GM19397 (cell line): ENCODE data around the gene FLT3.
"Not testable (repeated sequence)": the region's sequence is repeated elsewhere in the genome, so short reads cannot be mapped to it uniquely, and the experiment has no call there.

Source experiments
- ATAC-seq: cut with Tn5 transposase; IDR thresholded peaks from one replicate; pipeline ENCODE4 v1.9.1; 2021; ENCODE audit warnings: mild to moderate bottlenecking, moderate library complexity; ENCODE audit not compliant: unreplicated experiment

The FLT3 gene

DNA sequence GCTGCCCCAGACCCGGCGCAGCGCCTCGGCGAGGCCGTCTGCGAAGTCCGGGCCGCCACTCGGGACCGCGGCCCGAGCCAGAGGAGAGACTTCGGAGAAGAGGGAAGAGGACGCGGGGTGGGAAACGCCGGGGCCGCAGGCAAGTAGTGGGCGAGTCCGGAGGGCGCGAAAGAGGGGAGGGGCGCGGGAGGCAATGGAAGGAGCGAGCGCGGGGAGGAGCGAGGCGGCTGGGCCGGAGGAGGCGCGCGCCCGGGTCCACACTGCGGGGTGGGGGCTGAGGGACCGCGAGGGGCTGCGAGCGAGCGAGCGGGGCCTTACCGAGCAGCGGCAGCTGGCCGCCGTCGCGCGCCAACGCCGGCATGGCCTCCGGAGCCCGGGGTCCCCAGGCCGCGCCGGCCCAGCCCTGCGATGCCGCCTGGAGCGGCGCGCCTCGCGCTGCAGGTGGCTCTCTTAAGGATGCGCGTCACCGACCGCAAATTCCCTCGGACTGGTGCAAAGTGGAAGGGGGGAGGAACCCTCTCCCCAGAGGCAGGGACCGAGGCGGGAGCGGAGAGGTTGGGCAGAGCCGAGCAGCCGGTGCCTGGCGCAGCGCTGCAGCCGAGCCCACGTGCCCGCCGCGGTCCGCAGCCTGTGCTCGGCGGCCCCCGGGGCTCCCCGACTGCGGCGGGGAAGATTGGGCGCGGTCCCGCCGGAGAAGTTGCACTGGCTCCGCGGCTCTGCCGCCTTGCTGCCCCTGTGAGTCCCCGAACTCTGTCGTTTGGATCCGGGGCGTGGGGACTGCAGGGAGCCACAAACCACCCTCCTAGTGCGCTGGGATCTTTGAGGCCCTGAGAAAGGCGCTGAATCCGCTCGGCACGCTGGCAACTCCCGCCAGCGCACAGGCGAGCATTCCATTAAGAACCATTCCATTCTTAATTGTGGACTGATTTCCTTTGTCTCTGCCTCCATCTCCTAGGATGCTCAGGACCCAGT lies at the start of gene FLT3:
Gene FLT3, minus strand, starts transcription at position 427 of the 972 bp plus-strand sequence. Its CDS starts 66 bp downstream, at position 361.
- peak; percentile 75 for ATAC-seq

DNA sequence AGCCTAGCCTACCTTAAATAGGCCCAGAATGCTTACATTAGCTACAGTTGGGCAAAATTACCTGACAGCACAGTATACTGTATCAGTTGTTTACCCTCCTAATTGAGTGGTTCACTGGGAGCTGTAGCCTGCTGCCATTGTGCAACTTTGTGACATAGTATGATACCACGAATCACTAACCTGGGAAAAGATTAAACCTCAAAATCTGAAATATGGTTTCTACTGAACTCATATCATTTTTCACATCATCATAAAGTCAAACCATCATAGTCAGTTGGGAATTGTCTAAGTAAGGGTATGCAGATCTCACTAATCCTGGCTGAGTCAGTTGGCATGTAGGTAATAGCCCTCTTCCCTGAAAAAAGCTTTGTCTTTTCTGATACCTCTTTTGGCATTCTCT lies 47.1 kb upstream of the FLT3 start:
- no peak for ATAC-seq

DNA sequence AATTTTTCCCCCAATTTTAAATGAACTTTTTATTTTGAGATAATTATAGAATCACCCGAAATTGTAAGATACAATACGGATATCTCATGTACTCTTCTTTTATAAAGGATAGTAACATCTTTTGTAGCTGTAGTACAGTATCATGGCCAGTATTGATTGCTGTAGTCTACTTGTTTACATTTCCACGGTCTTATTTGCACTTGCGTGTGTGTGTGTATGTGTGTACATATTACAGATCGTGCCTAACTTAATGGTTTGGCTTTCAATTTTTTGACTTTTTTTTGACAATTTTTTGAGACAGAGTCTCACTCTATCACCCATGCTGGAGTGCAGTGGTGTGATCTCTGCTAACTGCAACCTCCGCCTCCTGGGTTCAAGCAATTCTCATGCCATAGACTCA lies 44.7 kb upstream of the FLT3 start:
- ATAC-seq: no peak

GRCh38 chr13:28141542-28141941 lies 41.2 kb upstream of the FLT3 start:
- ATAC-seq: not testable (repeated sequence)

- ATAC-seq: no peak
These were observed 40.2 kb upstream of the FLT3 start for GRCh38 chr13:28140433-28141125.

GRCh38 chr13:28138756-28139470 lies 38.5 kb upstream of the FLT3 start:
- peak; percentile 51 for ATAC-seq

- ATAC-seq: peak; percentile 61
These were observed 37.8 kb upstream of the FLT3 start, which contains the start of gene PAN3 for GRCh38 chr13:28138012-28138755. TSS of gene PAN3 (plus strand) at chr13:28138545. CDS start at chr13:28138658, 113 bp downstream.

DNA sequence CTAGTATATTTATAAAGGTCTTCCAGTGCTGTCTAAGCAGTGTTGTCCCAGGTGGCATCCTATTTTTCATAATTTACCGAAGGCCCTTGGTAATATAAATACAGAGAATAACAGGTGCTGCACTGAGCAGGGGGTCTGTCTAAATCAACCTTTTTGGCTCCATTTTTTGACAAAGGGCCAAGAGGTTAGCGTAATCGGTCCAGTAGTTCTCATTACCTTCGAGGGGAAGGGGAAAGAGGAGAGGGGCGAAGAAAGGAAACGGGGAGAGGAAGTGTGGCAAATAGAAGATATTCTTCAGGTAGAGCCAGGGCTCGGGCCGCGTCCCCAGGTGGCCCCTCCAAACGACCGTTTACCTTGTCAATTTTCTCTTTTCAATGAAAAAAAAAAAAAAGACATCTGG lies 37.2 kb upstream of the FLT3 start:
- peak; percentile 1 for ATAC-seq

DNA sequence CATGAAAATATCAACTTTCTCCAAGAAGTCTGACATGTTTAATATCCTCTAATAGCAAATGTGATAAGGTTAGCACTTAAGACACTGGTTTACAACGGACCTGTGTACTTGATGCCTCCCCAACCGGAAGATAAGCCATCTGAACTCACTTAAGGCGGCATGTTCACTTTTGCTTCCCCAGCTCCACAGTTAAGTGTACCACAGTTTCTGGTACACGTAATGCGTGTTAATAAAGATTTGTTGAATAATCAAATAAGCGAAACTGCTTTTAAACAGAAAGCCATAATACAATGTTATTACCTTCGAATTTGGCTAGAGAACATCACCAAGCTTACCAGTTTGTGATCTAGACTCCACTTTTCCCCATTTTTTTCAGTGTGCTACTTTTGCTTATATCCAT lies 36.5 kb upstream of the FLT3 start:
- no peak for ATAC-seq

GRCh38 chr13:28131646-28132045 lies 31.3 kb upstream of the FLT3 start:
- no peak for ATAC-seq

DNA sequence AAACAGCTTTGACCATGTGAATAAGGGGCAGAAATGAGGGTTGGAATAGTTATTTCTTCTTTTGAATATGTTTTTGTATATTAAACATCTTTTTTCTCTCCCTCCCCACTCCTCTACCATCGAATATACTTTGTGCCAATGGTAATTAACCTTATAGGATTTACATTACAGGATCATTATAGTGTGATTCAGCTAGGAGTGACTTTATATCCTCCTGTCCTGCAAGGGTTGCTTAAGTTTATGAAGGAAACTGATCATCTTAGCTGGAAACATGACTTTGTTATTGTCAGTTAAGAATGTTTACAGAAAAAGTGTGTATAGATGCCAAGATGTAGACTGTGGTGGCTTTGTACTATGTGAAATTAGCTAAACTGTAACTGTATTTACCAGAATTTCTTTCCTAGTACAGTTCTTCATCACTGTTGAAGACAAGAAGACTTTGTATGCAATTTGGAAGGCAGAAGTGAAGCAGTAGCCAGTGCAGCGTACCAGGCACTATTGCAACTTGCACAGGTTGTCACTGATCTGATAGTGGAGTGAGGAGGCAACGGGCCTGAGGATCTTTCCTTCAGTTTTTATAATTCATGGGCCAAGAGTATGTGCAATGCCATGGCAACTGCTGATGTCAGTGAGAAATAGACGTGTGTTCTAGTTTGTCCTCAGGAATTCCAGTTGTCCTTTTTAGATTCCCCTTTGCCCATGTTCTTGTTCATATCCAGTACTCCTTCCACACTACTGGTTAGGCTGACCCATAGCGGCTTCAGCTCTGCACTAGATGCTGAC lies 29.7 kb upstream of the FLT3 start:
- ATAC-seq: no peak

- ATAC-seq: no peak
These were observed 28.6 kb upstream of the FLT3 start for GRCh38 chr13:28128926-28129325.

GRCh38 chr13:28128030-28128429 lies 27.7 kb upstream of the FLT3 start:
- ATAC-seq: no peak

- ATAC-seq: no peak
These were observed 20.8 kb upstream of the FLT3 start for GRCh38 chr13:28121224-28121623.

DNA sequence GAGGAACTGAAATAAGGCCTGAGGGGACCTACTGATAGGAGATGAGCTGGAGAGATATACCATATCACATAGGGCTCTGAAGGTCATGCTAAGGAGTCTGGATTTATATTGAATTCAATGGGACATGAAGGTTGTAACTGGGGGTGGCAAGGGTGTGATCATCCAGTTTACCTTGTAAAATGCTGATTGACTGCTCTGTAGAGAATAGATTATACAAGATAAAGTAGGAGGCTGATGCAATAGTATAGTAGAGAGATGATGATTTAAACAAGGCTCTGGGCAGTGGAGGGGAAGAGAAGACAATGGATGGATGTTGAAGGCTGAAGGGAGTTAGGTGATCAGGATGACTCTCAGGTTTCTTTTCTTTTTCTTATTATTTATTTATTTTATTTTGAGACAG lies 19.9 kb upstream of the FLT3 start:
- no peak for ATAC-seq

- ATAC-seq: no peak
These were observed 17.5 kb upstream of the FLT3 start for GRCh38 chr13:28117689-28118377.

GRCh38 chr13:28116736-28117135 lies 16.4 kb upstream of the FLT3 start:
- ATAC-seq: no peak

DNA sequence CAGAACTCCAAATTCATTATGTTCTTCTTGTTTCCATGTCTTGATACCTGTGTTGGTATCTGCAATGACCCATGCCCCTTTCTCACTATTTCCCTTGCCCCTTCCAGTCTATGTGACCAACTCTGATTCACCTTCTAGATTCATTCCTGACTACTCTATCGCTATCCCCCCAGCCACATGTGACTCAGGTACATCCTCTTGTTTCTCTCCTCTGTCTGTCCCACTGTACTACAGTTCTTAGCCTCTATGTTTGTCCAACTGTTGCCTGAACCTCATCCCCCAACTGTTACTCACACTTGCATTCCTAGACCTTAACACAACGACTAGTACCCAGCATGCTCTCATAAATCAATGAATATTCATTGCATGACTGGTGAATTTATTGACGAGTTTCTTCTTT lies 10.0 kb upstream of the FLT3 start:
- ATAC-seq: no peak

DNA sequence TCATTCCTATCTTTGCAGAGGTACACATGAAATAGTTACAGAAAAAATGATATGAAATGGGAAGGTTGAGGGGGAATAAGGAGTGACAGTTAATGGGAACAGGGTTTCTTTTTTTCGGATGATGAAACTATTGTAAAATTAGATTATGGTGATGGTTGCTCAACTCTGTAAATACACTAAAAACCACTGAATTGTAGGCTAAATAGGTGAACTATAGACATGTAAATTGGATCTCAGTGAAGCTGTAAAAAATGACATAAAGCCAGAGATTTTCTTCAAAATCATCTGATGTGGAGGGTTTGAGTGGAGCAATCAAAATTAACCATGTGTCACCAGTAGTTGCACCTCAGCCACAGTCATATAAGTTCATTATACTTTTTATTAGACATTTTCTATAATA lies 6.6 kb upstream of the FLT3 start:
- ATAC-seq: no peak
